GM20431 (cell line): Measurements from ENCODE around the gene RPL36.

Source experiments
- in situ Hi-C: fragments of 300-500 bp; cut with MseI, MboI; formaldehyde crosslinking; loops from one replicate; pipeline ENCODE4 v1.15.0; 2020; ENCODE audit warnings: low sequenced_read_pairs; ENCODE audit not compliant: unreplicated experiment

Gene RPL36

DNA sequence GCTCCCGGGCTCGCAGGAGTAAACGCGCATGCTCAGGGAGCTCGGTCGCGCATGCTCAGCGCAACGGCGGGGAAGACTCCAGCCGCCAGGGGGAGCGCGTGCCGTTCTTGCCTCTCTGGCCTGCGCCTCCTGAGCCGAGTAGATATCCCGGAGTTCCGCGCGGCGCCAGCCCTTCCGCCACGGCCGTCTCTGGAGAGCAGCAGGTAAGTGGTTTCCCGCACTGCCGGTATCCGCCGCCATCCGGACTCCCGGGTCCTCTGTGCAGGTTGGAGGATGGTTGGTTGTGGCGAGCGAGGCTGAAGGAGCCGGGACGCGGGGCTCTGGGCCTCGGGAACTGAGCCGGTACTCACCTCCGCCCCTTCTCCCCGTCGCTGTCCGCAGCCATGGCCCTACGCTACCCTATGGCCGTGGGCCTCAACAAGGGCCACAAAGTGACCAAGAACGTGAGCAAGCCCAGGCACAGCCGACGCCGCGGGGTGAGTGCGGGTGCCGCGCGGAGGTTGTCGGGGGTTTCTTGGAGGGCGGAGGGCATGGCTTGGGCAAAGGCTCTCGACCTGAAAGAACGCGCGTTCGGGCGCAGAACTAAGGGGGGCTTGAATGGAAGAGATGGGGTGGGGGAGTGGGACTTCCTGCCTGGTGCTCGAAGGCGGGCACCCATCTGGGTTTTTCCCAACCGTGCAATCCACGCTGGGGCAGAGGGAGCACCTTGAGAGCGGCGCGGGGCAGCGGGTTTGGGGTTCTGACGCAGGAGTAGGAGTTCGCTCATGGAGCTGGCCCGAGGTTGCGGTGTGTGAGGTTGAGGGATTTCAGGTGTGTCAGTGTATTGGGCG, at the start of gene RPL36:
RPL36 (plus strand) TSS at position 171 of the 830 bp plus-strand sequence; CDS start at position 384, 213 bp downstream.
- in situ Hi-C loops = no loop called here

DNA sequence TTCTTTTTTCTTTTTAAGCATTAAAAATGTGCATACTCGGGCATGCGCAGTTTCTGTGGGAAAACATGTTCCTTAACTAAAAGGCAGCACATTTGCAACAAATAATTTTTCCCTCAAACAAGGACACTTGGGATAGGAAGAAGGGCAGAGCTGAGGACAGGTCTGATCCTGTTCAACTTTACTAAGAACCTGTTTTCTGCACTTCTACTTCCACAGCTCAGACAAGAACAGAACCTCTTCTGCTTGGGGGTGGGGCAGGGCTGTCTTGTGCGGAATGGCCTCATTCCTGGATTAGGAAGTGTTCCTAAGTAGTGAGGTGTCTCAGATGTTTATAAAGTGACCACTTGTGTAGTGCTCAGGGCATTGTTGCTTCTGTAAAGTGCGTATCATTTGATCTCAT, 48.9 kb upstream of the RPL36 start:
- in situ Hi-C loops = no loop called here

DNA sequence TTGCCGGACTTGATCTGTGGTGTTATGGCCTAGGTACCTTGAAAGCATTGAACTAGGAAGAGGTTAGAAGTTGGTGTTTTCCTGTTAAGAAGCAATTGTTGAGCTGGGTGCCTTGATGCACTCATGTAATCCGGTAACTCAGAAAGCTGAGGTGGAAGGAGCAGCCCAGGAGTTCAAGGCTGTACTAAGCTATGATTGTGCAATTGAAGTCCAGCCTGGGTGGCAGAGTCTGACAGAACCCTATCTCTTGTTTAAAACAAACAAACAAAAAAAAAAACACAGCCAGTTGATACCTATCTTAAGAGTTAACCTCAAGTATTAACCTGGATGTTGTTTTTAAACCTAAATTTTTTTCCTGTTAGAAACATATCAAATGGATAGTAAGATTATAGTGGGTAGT, 47.9 kb upstream of the RPL36 start:
- in situ Hi-C loops = no loop called here

DNA sequence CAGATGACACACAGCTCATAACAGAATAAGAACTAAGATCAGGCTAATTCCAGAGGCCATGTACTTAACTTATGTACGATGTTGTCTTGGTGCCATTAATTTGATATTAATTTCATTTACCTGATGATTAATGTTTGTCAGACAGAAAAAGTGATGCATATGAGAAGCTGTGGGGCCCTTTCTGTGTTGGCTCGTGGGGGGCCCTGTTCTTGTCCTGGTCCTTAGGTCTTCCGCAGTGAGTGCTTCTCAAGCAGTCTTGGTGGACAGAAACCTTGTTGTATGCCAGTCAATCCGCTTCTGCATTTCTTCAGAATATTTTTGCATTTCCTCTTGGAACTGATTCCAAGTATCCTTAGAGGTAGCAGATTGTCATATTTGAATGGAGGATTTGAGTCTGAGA, 47.0 kb upstream of the RPL36 start:
- in situ Hi-C loops = no loop called here

DNA sequence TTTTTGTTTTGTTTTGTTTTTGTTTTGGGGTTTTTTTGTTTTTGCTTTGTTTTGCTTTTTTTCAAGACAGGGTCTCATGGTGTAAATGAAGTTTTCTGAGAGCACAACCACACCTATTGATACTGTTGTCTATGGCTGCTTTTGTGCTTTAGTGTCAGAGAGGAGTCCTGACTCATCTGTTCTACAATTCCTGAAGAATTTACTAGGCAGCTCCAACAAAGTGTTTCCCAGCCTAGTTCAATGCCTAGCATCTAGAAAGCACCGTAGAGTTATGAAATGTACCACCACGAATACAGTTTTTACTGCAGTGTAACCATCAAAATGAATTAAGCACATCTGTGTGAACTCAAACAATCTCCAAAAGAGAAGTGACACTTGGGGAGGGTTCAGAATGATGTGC, 46.1 kb upstream of the RPL36 start:
- in situ Hi-C loops = no loop called here

DNA sequence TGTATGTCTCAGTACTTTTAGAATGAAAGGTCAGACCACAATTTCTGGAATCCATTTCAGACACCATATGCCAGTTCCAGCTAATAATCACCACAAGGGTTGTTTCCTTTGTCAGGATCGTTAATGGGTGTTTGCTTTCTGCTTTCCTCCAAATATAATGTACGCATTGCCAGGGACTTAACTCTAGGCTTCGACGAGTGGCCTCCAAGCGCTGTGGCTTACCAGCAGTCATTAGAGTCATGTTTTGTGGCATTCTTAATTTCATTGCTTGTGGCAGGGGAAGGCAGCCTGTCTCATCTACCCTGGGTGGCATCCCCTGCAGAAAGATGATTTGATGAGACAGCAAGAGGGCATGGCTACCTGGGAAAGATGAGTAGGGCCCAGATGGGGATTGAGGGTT, 44.7 kb upstream of the RPL36 start:
- in situ Hi-C loops = no loop called here

DNA sequence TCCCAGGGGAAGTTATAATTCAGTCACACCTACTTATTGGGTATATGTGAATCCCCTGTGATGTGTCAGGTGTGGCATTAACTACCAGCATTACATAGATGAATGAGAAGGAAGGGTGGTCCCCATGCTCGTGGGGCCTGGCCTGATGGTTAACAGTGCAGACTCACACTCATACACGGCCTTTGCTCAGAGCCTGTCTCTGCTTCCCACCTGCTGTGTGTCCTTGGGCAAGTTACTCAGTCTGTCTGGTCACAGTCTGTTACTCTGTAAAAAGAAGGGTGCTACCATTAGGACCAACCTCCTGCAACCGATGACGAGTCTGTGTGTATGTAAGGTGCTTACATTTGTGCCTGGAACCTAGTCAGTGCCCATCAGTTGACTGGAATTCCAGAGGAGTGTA, 43.4 kb upstream of the RPL36 start:
- in situ Hi-C loops = no loop called here

DNA sequence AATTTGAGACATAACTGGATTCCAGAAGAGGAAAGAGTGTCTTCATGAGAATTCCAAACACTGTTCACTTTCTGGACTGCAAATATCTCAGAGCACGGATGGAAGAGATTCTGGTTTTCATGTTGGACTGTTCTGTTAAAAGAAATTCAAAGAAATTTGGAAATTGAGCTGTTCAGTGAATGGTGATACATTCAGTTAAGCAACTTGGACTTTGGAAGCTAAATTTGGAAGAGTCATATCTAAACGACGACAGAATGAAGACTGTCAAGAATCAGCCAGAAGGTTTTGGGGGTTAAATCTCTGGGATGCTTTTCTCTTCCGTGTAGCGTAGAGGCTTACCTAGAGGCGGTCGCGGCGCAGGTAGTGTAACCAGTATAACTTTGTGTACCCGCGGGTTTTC, 41.6 kb upstream of the RPL36 start:
- in situ Hi-C loops = no loop called here

DNA sequence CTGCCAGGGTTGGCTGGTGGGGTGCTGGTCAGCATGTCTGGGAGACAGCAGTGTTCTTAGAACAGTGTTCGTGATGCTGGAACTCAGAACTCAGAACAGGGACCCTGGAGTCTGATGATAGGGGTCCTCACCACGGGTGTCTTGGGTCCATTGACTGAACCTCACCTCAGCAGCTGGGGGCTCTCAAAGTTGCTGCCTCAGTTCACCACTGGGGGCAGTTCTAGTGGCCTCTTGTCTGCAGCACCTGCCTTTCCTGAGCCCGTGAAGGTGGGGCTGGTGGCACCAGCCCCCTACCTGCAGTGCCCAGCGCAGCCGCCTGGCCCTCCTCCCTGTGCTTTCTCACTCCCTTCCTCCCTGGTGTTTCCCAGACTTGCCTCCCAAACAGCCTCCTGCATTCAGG, 38.7 kb upstream of the RPL36 start:
- in situ Hi-C loops = no loop called here

DNA sequence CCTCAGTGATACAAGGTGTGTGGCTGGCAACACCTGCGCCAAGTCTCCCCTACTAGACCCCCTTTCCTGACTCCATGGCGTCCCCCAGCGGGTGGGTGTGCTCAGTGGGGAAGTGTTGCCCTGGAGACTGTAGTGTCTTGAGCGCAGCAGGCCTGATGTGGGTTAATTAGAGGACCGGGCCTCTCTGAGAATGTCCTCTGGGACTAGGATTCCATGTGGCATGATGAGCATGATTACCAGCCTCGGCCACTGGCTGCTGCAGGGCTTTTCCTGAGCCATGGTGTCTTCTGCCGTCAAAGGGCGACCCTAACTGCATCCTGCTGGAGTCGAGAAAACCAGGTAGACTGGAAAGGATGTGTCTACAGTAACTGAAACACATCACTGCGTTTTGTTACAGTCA, 37.8 kb upstream of the RPL36 start:
- in situ Hi-C loops = no loop called here

DNA sequence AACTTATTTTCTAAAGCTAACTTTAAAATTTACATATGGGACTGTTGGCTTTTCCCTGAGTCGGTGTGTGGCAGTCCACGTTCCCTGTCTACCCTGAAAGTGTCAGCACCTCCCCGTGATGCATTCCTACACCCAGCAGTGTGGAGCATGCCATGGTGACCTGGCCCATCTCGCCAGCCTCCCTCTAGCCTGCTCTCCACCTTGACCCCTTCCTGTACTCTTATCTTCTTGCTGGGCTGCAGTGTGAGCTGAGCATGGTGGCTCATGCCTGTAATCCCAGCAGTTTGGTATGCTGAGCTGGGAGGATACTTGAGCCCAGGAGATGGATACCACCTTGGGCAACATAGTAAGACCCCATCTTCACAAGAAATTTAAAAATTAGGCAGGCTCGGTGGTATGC, 35.2 kb upstream of the RPL36 start:
- in situ Hi-C loops = no loop called here

DNA sequence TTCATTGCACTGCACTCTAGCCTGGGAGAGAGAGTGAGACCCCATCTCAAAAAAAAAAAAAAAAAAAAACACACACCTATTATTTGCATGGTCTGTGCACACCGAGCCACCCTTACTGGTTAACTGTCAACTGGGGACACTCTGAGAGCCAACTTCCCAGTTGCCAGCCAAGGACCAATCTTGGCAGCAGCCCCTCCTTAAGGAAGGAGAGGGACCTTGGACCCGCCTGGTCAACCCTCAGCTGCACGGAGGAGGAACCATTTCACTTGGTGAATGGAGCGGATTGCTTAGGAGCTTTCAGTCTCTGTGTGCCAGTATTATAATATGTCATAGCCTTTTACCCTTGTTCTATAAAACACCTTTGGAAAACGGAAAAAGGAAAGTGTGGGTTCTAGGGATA, 34.7 kb upstream of the RPL36 start:
- in situ Hi-C loops = no loop called here

DNA sequence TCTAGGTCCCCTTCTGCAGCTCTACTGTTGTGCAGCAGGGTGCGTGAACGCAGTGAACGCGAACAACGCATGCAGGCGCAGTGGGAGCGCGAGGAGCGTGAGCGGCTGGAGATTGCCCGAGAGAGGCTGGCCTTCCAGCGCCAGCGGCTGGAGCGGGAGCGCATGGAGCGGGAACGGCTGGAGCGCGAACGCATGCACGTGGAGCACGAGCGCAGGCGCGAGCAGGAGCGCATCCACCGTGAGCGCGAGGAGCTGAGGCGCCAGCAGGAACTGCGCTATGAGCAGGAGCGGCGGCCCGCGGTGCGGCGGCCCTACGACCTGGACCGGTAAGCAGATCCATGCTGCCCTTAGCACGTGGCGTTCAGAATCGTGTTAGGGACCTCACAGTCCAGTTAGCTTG, 28.6 kb upstream of the RPL36 start:
- in situ Hi-C loops = no loop called here

DNA sequence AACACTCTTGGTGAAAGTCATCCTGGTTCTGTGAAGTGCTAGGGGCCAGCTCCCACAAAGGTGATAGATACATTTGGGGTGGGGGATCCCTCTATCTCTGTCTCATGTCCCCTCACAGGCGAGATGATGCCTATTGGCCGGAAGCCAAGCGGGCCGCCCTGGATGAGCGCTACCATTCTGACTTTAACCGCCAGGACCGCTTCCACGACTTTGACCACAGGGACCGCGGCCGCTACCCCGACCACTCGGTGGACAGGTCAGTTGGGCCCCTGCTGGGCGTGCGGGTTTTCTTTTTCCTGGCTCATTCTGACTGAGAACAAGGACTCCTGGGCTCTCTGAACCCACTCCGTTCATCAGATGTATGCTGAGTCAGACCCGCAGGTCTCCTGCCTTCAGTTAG, 26.2 kb upstream of the RPL36 start:
- in situ Hi-C loops = no loop called here

DNA sequence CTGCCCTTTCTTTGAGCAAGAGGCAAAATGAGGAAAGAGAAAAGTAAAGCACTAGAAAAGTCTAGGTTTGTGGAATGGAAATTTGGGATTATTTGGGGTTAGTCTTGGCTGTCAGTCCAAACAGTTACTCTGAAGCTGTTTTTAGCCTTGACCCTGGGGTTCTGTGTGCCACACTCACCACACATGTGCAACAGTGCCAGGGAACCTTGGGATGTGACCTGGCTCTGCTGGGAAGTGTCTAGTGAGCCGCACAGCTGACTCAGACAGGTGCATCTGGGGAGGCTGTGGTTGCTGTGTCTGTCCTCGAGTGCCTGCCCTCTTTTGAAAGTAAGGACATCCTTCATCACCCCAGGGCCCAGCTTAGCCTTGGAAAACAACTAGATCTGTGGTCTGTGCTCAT, 25.6 kb upstream of the RPL36 start:
- in situ Hi-C loops = no loop called here

DNA sequence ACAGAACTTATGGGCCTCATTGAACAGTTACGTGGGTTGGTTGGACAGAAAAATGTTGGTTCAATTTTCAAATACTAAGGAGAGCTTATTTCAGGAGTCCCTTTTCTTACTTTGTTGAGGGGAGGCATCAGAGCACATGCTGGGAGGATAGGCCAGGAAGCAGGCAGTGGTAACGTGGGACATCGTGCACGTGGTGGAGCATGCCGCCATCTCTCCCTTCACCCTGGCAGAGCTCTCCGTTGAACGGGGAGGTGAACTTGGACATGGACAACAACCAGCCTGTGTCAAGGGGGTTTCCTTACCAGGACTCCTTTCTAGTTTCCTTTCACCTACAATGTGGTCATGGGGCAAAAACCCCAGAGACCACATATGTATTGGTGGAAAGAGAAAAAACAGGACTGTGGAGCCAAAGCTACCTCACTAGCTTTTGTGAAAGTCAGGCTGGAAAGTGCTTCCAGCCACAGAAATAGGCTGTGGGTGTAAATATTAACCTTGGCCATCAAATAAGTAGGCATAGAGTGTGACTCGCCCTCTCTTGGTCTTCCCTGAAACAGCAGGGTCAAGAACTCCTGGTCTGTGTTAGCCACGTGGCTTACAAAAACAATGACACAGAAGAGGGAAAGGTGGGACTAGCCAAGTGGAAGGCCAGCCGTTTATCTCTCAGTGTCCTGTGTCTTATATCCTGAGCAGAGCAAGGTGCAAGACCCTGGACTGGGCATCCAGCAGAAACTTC, 24.1 kb upstream of the RPL36 start:
- in situ Hi-C loops = no loop called here

DNA sequence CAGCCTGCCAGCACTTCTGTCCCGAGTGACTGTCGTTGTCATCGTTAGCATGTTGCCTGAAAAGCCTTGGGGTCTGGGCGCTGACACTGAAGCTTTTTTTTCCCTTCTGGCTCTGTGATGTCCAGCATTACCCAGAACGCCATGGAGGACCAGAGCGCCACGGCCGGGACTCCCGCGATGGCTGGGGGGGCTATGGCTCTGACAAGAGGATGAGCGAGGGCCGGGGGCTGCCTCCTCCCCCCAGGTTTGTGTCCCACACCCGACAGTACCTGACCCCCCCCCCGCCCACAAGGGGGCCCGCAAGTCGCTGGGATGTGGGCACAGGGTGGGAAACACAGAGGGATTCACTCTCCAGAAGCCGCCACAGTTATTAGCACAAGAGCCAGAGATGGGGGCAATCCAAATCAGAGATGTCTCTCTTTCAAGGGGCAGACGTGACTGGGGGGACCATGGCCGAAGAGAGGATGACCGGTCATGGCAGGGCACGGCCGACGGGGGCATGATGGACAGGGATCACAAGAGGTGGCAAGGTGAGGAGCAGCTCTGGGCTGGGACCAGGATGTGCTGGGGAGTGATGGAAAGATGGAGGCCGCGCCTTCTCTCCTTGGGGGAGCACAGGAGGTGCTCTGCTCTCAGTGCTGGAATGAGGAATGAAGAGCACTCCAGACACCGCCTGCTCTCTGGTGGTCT, 23.0 kb upstream of the RPL36 start:
- in situ Hi-C loops = no loop called here

DNA sequence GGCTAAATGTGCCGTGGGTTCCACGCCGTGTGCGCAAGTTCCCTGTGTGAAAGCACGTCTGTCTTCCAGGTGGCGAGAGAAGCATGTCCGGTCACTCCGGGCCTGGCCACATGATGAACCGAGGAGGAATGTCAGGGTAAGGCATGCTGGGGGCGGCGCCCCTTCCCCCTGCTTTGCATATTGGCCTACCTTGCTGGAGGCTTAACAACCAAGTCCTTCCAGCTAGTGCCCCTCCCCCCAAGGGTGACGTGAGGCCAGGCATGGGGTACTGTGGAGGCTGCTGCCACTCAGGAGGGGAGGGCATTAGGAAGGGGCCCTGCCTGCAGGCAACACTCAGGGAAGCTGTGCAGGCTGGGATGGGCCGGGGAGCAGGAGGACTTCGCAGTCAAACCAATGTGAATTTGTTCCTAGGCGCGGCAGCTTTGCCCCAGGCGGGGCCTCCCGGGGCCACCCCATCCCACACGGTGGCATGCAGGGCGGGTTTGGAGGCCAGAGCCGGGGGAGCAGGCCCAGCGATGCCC, 22.3 kb upstream of the RPL36 start:
- in situ Hi-C loops = no loop called here

DNA sequence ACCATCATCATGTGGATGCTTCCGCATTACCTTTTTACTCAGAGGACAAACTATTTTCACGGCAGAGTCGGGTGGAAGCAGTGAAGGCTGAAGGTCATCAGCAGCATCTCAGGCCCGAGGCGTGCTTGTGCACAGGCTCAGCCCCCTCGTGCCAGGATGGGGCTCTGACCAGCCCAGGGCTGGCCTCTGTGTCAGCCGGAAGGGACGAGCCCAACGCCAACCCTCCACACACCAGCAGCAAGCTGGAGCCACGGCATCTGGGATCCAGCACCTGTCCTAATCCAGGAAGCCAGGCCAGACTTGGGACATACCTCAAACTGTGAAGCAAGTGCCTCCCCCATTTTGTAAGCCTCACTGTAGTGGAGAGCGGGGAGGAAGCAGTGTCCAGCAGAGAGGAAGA, 20.9 kb upstream of the RPL36 start:
- in situ Hi-C loops = no loop called here

DNA sequence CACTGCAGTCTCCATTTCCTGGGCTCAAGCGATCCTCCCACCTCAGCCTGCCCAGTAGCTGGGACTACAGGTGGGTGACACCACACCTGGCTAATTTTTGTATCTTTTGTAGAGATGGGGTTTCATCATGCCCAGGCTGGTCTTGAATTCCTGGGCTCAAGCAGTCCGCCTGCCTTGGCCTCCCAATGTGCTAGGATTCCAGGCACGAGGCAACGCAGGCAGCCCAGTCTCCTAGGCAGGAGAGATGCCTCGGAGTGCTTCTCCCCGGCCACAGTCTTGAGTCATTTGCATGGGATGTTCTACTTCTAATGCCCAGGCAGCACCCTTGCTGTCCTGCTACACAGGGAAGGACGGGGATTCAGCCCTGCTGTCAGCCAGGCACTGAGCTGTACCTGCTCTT, 18.5 kb upstream of the RPL36 start:
- in situ Hi-C loops = no loop called here
